Stimulated activated CD4-positive, alpha-beta T cell treated with anti-CD3 and anti-CD28 coated beads, Interleukin-2, amount 100 ng/mL, for 4 hours (primary cell): ENCODE results near the gene FBXL4.

Source experiments
- DNase-seq: peaks from one replicate; pipeline ENCODE4 v3.0.0-alpha.2; 2020; ENCODE audit warnings: low read depth

Gene FBXL4

GRCh38 chr6:98836962-98837944 is 110.5 kb downstream of the FBXL4 start:
- DNase-seq: no peak

- no peak for DNase-seq
These were observed 111.5 kb downstream of the FBXL4 start for GRCh38 chr6:98836025-98836961.

GRCh38 chr6:98835149-98836024 is 112.4 kb downstream of the FBXL4 start:
- DNase-seq: no peak

- peak; percentile 59 for DNase-seq
These were observed 113.4 kb downstream of the FBXL4 start, which contains the start of gene POU3F2 for GRCh38 chr6:98834060-98835031. Gene POU3F2 (plus strand): TSS chr6:98834574. CDS start chr6:98834874, 300 bp downstream.

GRCh38 chr6:98833307-98834059 is 114.3 kb downstream of the FBXL4 start:
- DNase-seq: no peak

- no peak for DNase-seq
These were observed 114.8 kb downstream of the FBXL4 start for GRCh38 chr6:98833057-98833306.

GRCh38 chr6:98832284-98833056 is 115.3 kb downstream of the FBXL4 start:
- no peak for DNase-seq

GRCh38 chr6:98831959-98832283 is 115.8 kb downstream of the FBXL4 start:
- DNase-seq: no peak

GRCh38 chr6:98831057-98831958 is 116.4 kb downstream of the FBXL4 start:
- DNase-seq: no peak

- no peak for DNase-seq
These were observed 117.6 kb downstream of the FBXL4 start for GRCh38 chr6:98830146-98830545.

GRCh38 chr6:98828941-98829411 is 118.8 kb downstream of the FBXL4 start:
- no peak for DNase-seq

GRCh38 chr6:98828211-98828788 is 119.4 kb downstream of the FBXL4 start:
- no peak for DNase-seq

GRCh38 chr6:98827295-98828159 is 120.2 kb downstream of the FBXL4 start:
- DNase-seq: no peak

GRCh38 chr6:98825600-98826230 is 122.0 kb downstream of the FBXL4 start:
- no peak for DNase-seq

GRCh38 chr6:98824902-98825599 is 122.7 kb downstream of the FBXL4 start:
- DNase-seq: no peak
